T-cell (primary cell): Measurements from ENCODE around the gene MYLK3. TPM values are rescaled to one million over a fixed set of nuclear protein-coding genes. Genes with fewer than 3 reads are reported as not detected.

Experiments
- ATAC-seq, 4 experiments: fragments of 200-7000 bp in 3 of 4; fragments of 150-1000 bp in 1 of 4; cut with Tn5 transposase; replicated peaks in 1 of 4; 1 replicate in 3 of 4; 2 replicates in 1 of 4; pipeline ENCODE4 v1.10.0; 2021; ENCODE audit warnings: moderate library complexity in 3 of 4, mild to moderate bottlenecking in 2 of 4, moderate number of reproducible peaks in 1 of 4
- CTCF ChIA-PET, 2 donors: fragments of 300-600 bp; sonication (Branson Sonifier 250); formaldehyde crosslinking; loops; one replicate each; lab custom pipeline; 2022; ENCODE audit warnings: antibody characterized with exemption in 2 of 2; lab: Charles Lee
- POLR2A ChIA-PET, 2 donors: fragments of 300-600 bp; sonication (Branson Sonifier 250); formaldehyde crosslinking; loops; one replicate each; lab custom pipeline; 2022; ENCODE audit warnings: antibody characterized with exemption in 2 of 2; lab: Charles Lee
- DNase-seq, 35 experiments: peaks; one replicate each; pipeline versions ENCODE4 v3.0.0 to v3.0.0-alpha.2; 2013 to 2023
- H3K27ac ChIP-seq: one replicate; pipeline ENCODE4 v1.5.1; 2013; ENCODE audit warnings: low read length
- H3K27me3 ChIP-seq, 2 experiments: replicated peaks in 1 of 2; 1 replicate in 1 of 2; 2 replicates in 1 of 2; pipeline versions ENCODE4 v1.6.1 to v1.7.0; 2013; ENCODE audit warnings: low read length in 1 of 2, mixed read lengths in 1 of 2; ENCODE audit not compliant: control insufficient read depth in 2 of 2, insufficient read depth in 2 of 2; ENCODE audit errors: extremely low read depth in 1 of 2
- H3K36me3 ChIP-seq, 2 donors: 1 replicate in 1 of 2; 2 replicates in 1 of 2; pipeline versions ENCODE4 v1.6.1 to v1.7.0; 2013; ENCODE audit warnings: low read length in 1 of 2; ENCODE audit not compliant: control insufficient read depth in 2 of 2, insufficient read depth in 1 of 2; ENCODE audit errors: extremely low read depth in 1 of 2
- H3K4me1 ChIP-seq, 2 experiments: 1 replicate in 1 of 2; 2 replicates in 1 of 2; pipeline versions ENCODE4 v1.6.1 to v1.7.0; 2013; ENCODE audit warnings: low read length in 2 of 2, mixed read lengths in 1 of 2; ENCODE audit not compliant: insufficient read depth in 2 of 2, control insufficient read depth in 1 of 2; ENCODE audit errors: extremely low read depth in 1 of 2
- H3K4me3 ChIP-seq, 2 donors: 1 replicate in 1 of 2; 2 replicates in 1 of 2; pipeline versions ENCODE4 v1.5.1 to v1.7.0; 2013; ENCODE audit warnings: mild to moderate bottlenecking in 2 of 2, low read length in 1 of 2, moderate library complexity in 1 of 2; ENCODE audit not compliant: control insufficient read depth in 1 of 2; ENCODE audit errors: extremely low read depth in 1 of 2
- H3K9me3 ChIP-seq: 2 replicates; pipeline ENCODE4 v1.7.0; 2013
- H3K27ac Mint-ChIP-seq, 2 donors: one replicate each; pipeline ENCODE4 v1.8.0; 2020 to 2021; ENCODE audit warnings: mild to moderate bottlenecking in 2 of 2, mixed read lengths in 2 of 2
- H3K27me3 Mint-ChIP-seq, 2 donors: one replicate each; pipeline ENCODE4 v1.8.0; 2021 to 2022; ENCODE audit warnings: mixed read lengths in 2 of 2
- H3K36me3 Mint-ChIP-seq: one replicate; pipeline ENCODE4 v1.8.0; 2021; ENCODE audit warnings: mixed read lengths
- H3K4me1 Mint-ChIP-seq, 3 donors: one replicate each; pipeline ENCODE4 v1.8.0; 2020 to 2022; ENCODE audit warnings: mixed read lengths in 3 of 3, mild to moderate bottlenecking in 1 of 3
- H3K4me3 Mint-ChIP-seq, 3 donors: one replicate each; pipeline ENCODE4 v1.8.0; 2020 to 2022; ENCODE audit warnings: mild to moderate bottlenecking in 3 of 3, mixed read lengths in 3 of 3, moderate library complexity in 3 of 3
- H3K9me3 Mint-ChIP-seq, 3 donors: one replicate each; pipeline ENCODE4 v1.8.0; 2020 to 2022; ENCODE audit warnings: mixed read lengths in 3 of 3
- WGBS: methylation state at CpG from one replicate; pipeline ENCODE4 v1.1.5; 2013; ENCODE audit warnings: missing lambda C conversion rate; ENCODE audit not compliant: insufficient coverage; 5-methylcytosine and 5-hydroxymethylcytosine counted together
- total RNA-seq, 35 experiments: library from RNA in 6 of 35; stranded (reverse) in 6 of 35; fragments of 120-200 nt in 1 of 35; gene quantifications; one replicate each; pipeline versions ENCODE4 v1.2.1 to v1.2.4 and lab custom pipeline; 2013 to 2026

The MYLK3 gene
- total RNA-seq (under 1 TPM in 3 of 5 donors, not detected in 2; 0.03 to 0.50 (median 0.03) TPM), total RNA-seq (lab: John Stamatoyannopoulos, UW) (0 to 0.41 (median 0.16) reads per million in 29 experiments)
- total RNA-seq (2013): 0.04 TPM

DNA sequence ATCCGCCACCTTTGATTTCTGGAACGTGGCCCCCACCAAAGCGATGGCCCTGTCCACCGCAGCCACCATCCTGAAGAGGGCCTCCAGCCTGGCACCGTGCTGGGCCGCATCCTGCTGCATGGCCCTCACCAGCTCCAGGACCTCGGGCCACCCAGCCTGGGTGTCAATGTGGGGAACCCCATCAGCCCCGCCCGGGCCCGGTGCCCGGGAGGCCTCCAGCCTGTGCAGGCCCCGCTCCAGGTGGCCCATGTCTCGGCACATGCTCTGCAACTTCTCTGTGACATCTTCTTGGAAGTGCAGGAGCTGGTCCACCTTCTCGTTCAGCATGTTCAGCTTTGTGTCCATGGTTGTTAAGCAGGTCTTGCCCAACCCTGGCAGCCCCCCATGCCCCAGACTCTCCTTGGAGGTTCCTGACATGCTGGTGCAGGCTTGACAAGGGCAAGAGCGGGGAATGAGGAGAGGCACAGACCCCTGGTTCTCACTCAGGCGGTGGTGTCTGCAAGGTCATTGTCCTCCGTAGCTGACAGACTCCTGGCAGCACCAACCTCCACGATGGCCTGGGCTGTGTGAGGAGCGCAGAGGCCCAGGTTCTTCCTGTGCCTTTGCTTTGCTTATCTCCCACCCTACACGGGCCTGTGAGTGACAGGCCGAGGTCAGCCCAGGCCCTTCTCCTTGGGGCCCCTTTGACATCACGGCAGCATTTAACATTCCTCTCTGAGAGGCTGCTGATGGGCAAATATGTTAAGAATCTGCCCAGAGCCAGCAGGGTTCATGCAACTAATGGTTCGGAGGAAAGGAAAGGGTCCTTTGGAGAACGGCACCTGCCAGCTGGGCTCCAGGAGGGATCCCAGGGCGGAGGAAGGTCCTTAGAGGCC, at the start of gene MYLK3:
Gene MYLK3, minus strand, starts transcription at position 568 of the 875 bp plus-strand sequence. Its CDS starts 151 bp downstream, at position 417.
- DNase-seq (no peak), ATAC-seq (no peak)
- ChIA-PET POLR2A (no interaction called here), CTCF (no interaction called here)
- H3K27me3 Mint-ChIP-seq: no peaks in the 10 kb centered on the region
- peaks cover 0 to 3% of the 10 kb centered on the region in 2 experiments for H3K4me1 ChIP-seq
- no peaks in the 10 kb centered on the region for H3K36me3 ChIP-seq
- peaks cover 0 to 9% of the 10 kb centered on the region in 2 experiments for H3K27me3 ChIP-seq
- H3K36me3 Mint-ChIP-seq: no peaks in the 10 kb centered on the region
- H3K27ac ChIP-seq: no peak within 1 kb of the TSS
- no peak within 1 kb of the TSS for H3K27ac Mint-ChIP-seq
- WGBS: 85% methylated on average over 22 of the region's 25 CpGs
- H3K9me3 ChIP-seq: no peaks in the 10 kb centered on the region
- H3K4me3 Mint-ChIP-seq: no peak within 1 kb of the TSS
- H3K9me3 Mint-ChIP-seq: no peaks in the 10 kb centered on the region
- H3K4me1 Mint-ChIP-seq: peaks cover 5 to 8% (median 6%) of the 10 kb centered on the region in 3 donors
- no peak within 1 kb of the TSS for H3K4me3 ChIP-seq

DNA sequence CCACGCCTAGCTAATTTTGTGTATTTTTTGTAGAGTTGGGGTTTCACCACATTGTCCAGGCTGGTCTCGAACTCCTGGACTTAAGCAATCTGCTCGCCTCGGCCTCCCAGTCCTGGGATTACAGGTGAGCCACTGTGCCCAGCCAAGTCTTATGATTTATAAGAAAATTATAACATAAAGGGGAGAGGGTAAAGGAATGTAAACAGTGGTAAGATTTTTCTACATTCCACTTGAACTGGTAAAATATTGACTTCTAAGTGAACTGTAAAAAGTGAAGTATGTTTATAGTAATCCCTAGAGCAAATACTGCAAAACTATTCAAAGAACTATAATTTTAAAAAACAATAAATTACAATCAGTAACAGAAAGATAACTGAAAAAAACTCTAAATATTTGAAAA, 49.4 kb upstream of the MYLK3 start:
- Mint-ChIP-seq H3K9me3 (peaks cover 13 to 27% (median 16%) of the 10 kb centered on the region in 3 donors), H3K4me1 (peaks cover under 1 to 4% (median under 1%) of the 10 kb centered on the region in 3 donors), H3K4me3 (no peak overlapping the region), H3K27me3 (no peaks in the 10 kb centered on the region), H3K36me3 (peaks cover 26% of the 10 kb centered on the region), H3K27ac (no peak overlapping the region)
- Histone ChIP-seq H3K4me3 (no peak overlapping the region), H3K36me3 (no peaks in the 10 kb centered on the region), H3K27ac (no peak overlapping the region), H3K9me3 (no peaks in the 10 kb centered on the region), H3K4me1 (peaks cover 0 to under 1% of the 10 kb centered on the region in 2 experiments), H3K27me3 (no peaks in the 10 kb centered on the region)
- POLR2A ChIA-PET: interaction anchor here in 1 of 2 donors (0.7 kb wide), 1 partner anchor 1556 kb away, joined by 3 read pairs; no protein-coding TSS in a partner anchor
- WGBS: no CpG with 5 or more reads among the region's 4 CpGs
- no peak for ATAC-seq
- CTCF ChIA-PET: no interaction called here
- no peak for DNase-seq

DNA sequence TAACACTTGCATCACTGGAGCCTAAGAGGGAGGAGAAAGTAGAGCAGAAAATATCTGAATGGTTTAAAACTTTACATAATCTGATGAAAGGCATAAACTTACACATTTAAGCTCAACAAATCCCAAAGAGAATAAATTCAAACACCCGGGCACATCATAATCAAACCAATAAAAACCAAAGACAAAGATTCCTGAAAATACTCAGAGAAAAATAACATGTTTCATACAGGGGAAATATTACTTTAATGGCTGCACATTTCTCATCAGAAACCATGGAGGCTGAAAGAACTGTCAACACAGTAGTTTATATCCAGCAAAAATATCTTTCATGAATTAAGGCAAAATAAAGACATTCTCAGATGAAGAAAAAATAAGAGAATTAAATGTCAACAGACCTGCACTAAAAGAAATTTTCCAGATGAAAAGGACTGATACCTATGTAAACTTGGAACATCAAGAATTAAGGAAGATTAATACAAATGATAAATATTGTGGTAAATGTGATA, 48.7 kb upstream of the MYLK3 start:
- Mint-ChIP-seq H3K27me3 (no peaks in the 10 kb centered on the region), H3K36me3 (peaks cover 25% of the 10 kb centered on the region), H3K27ac (no peak overlapping the region), H3K9me3 (peaks cover 13 to 27% (median 16%) of the 10 kb centered on the region in 3 donors), H3K4me3 (no peak overlapping the region), H3K4me1 (peaks cover 0 to 2% (median 0%) of the 10 kb centered on the region in 3 donors)
- no peak overlapping the region for H3K27ac ChIP-seq
- no CpG with 5 or more reads among the region's 1 CpG for WGBS
- DNase-seq (no peak), ATAC-seq (no peak)
- POLR2A ChIA-PET: interaction anchor here in 1 of 2 donors (0.6 to 0.7 kb wide), 2 partner anchors 95 to 1557 kb away, joined by 3 read pairs; no protein-coding TSS in a partner anchor
- no peak overlapping the region for H3K4me3 ChIP-seq
- no peaks in the 10 kb centered on the region for H3K4me1 ChIP-seq
- CTCF ChIA-PET: no interaction called here
- H3K9me3 ChIP-seq: no peaks in the 10 kb centered on the region
- H3K36me3 ChIP-seq: no peaks in the 10 kb centered on the region
- H3K27me3 ChIP-seq: no peaks in the 10 kb centered on the region

DNA sequence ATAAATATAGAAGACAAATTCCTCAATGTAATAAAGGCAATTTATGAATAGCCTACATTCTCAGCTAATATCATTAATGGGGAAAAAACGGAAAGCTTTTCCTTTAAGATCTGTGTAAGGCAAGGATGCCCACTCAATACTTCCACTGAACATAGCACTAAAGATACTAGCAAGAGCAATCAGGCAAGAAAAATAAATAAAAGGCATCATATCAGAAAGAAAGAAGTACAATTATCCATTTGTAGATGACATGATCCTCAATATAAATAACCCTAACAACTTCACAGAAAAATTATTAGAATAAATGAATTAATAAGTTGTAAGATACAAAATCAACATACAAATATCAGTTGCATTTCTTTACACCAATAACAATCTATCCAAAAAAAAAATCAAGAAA, 45.7 kb upstream of the MYLK3 start:
- Mint-ChIP-seq H3K27ac (no peak overlapping the region), H3K4me3 (no peak overlapping the region), H3K4me1 (peaks cover 6 to 19% (median 16%) of the 10 kb centered on the region in 3 donors), H3K36me3 (peaks cover 21% of the 10 kb centered on the region), H3K27me3 (no peaks in the 10 kb centered on the region), H3K9me3 (peaks cover 13 to 27% (median 16%) of the 10 kb centered on the region in 3 donors)
- no CpG with 5 or more reads among the region's 1 CpG for WGBS
- H3K36me3 ChIP-seq: no peaks in the 10 kb centered on the region
- H3K9me3 ChIP-seq: no peaks in the 10 kb centered on the region
- H3K27me3 ChIP-seq: no peaks in the 10 kb centered on the region
- ATAC-seq (no peak), DNase-seq (no peak)
- no peak overlapping the region for H3K4me3 ChIP-seq
- no peak overlapping the region for H3K27ac ChIP-seq
- POLR2A ChIA-PET: no interaction called here
- CTCF ChIA-PET: no interaction called here
- H3K4me1 ChIP-seq: peaks cover 3 to 7% of the 10 kb centered on the region in 2 experiments

DNA sequence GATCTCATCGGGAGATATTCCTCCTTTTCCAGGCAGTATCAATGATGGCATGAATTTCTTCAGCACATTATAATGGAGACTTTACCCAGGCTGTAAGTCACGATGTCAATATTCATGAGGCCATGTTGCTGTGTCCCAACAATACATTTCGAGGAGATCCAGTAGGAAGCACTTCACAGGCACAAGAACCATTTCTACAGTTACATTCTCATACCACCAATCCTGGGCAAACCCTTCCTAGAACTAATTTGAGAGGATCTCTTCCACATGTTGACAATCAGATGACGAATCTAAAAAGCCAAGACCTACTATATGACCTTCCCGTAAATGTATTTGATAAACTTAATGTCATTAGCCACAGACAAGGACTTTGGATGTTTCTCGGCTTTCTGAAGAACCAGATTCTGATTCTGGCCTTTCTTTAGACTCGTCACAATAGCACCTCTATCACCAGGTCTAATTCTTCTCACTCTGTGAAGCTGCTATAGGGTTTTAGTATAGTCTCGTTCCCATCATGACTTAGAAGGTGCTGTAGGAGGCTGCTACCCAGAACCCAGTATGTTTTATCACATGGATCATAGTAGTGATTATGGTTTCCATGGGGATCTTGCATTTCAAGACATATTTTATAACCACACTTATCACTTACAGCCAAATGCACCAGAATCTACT, 42.6 kb upstream of the MYLK3 start:
- Histone ChIP-seq H3K9me3 (no peaks in the 10 kb centered on the region), H3K27ac (no peak overlapping the region), H3K36me3 (no peaks in the 10 kb centered on the region), H3K27me3 (no peaks in the 10 kb centered on the region), H3K4me3 (peak overlapping the region in 1 of 2 donors; percentile 67), H3K4me1 (peaks cover 3 to 7% of the 10 kb centered on the region in 2 experiments)
- H3K4me3 Mint-ChIP-seq: peak overlapping the region; percentile 78 to 81 (median 80)
- ChIA-PET CTCF (interaction anchor here in 1 of 2 donors (0.5 to 1.3 kb wide), 4 partner anchors 25 to 184 kb away, joined by 3 to 4 read pairs (median 3); no protein-coding TSS in a partner anchor), POLR2A (interaction anchor here in 1 of 2 donors (0.9 kb wide), 1 partner anchor 16 kb away, joined by 3 read pairs; no protein-coding TSS in a partner anchor)
- peak overlapping the region in 1 of 2 donors; percentile 44 for H3K27ac Mint-ChIP-seq
- 88% methylated on average over 6 of the region's 8 CpGs for WGBS
- H3K27me3 Mint-ChIP-seq: no peaks in the 10 kb centered on the region
- H3K36me3 Mint-ChIP-seq: peaks cover 18% of the 10 kb centered on the region
- H3K9me3 Mint-ChIP-seq: peaks cover 15 to 26% (median 20%) of the 10 kb centered on the region in 3 donors
- ATAC-seq: no peak
- DNase-seq: no peak
- peaks cover 6 to 26% (median 16%) of the 10 kb centered on the region in 3 donors for H3K4me1 Mint-ChIP-seq
